PFSK-1 (cell line): ENCODE results near the gene RIPK4. TPM values are rescaled to one million over a fixed set of nuclear protein-coding genes. Genes with fewer than 3 reads are reported as not detected.

Source experiments
- FOXP2 ChIP-seq: optimal IDR thresholded peaks from 2 replicates; pipeline ENCODE3; 2011; ENCODE audit warnings: borderline replicate concordance, control low read depth, inconsistent platforms; ENCODE audit not compliant: insufficient read depth; ENCODE audit errors: extremely low read length, extremely low read depth
- POLR2AphosphoS5 ChIP-seq: IDR thresholded peaks from 2 replicates; pipeline ENCODE4 v1.6.1; 2012; ENCODE audit warnings: low read depth, mild to moderate bottlenecking, control low read depth, low read length, moderate library complexity
- REST ChIP-seq, 2 experiments: IDR thresholded peaks; 2 replicates each; pipeline versions ENCODE4 v1.6.1 to v1.8.0; 2011 to 2012; ENCODE audit warnings: low read depth in 2 of 2, low read length in 2 of 2, control low read depth in 1 of 2, inconsistent platforms in 1 of 2, mild to moderate bottlenecking in 1 of 2, moderate library complexity in 1 of 2; ENCODE audit not compliant: insufficient read depth in 1 of 2
- SIN3A ChIP-seq: IDR thresholded peaks from 2 replicates; pipeline ENCODE4 v1.6.1; 2012; ENCODE audit warnings: mild to moderate bottlenecking, low read length, moderate library complexity, borderline replicate concordance; ENCODE audit not compliant: insufficient read depth
- TAF1 ChIP-seq: IDR thresholded peaks from 2 replicates; pipeline ENCODE4 v1.6.1; 2012; ENCODE audit warnings: low read length, control low read depth, borderline replicate concordance; ENCODE audit not compliant: insufficient read depth
- polyA plus RNA-seq: library from polyadenylated mRNA; unstranded; fragments of >200 nt; gene quantifications from one replicate; pipeline ENCODE4 v1.2.1, GENCODE V29; 2012; ENCODE audit warnings: low read depth, missing spikeins; ENCODE audit not compliant: insufficient read length

RIPK4 gene
- polyA plus RNA-seq, result not detected

GRCh38 chr21:41766883-41767605 is at the start of gene RIPK4:
TSS of gene RIPK4 (minus strand) at chr21:41767052. CDS start at chr21:41767041, 11 bp downstream.
- TF ChIP-seq TAF1, result no peak
- TF ChIP-seq REST (IDR thresholded peaks at IDR 0.05; ENCODE audit: insufficient read depth in 1 of 2, low read depth in 2 of 2, low read length in 2 of 2), result no peak
- TF ChIP-seq FOXP2, result no peak
- no peak for TF ChIP-seq POLR2AphosphoS5
- TF ChIP-seq SIN3A, result no peak

- TF ChIP-seq FOXP2, result no peak
Observed at GRCh38 chr21:41815652-41816582, 49.1 kb upstream of the RIPK4 start.

GRCh38 chr21:41813226-41813625 is 46.4 kb upstream of the RIPK4 start:
- TF ChIP-seq REST (IDR thresholded peaks at IDR 0.05; ENCODE audit: insufficient read depth in 1 of 2, low read depth in 2 of 2, low read length in 2 of 2) (no peak), TAF1 (no peak), FOXP2 (no peak), SIN3A (no peak), POLR2AphosphoS5 (no peak)

- TF ChIP-seq SIN3A, result no peak
- no peak for TF ChIP-seq FOXP2
- no peak for TF ChIP-seq TAF1
Observed at GRCh38 chr21:41812679-41813078, 45.8 kb upstream of the RIPK4 start.

DNA sequence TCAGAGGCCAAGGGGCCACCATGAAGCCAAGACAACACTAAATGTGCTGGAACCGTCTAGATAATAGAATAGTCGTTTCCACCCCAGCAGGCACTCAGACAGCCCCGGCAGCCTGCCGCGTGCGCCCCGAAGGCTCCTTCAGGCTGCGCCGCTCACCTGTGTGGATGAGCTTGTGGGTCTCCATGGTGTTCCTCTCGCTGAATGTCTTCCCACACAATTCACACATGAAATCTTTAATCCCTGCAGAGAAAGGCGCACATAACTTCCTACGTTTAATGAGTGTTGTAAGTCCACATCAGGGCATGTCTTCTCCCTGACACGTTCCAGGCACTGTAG is 43.7 kb upstream of the RIPK4 start:
- TF ChIP-seq TAF1 (no peak), POLR2AphosphoS5 (no peak), SIN3A (no peak), REST (IDR thresholded peaks at IDR 0.05; ENCODE audit: insufficient read depth in 1 of 2, low read depth in 2 of 2, low read length in 2 of 2) (no peak), FOXP2 (no peak)
